ENCODE data around the gene GPRC5C. TPM values are rescaled to one million over a fixed set of nuclear protein-coding genes. Genes with fewer than 3 reads are reported as not detected.
"Not testable (repeated sequence)": the region's sequence is repeated elsewhere in the genome, so short reads cannot be mapped to it uniquely, and the experiment has no call there.

The GPRC5C gene
- total RNA-seq, 1 donor from 2014 or later = 38.7 TPM

- H3K27ac Mint-ChIP-seq = no peak overlapping the region
- H3K4me3 Mint-ChIP-seq = no peak overlapping the region
- DNase-seq (ENCODE audit: low spot score in 2 of 2, unreplicated experiment in 2 of 2) = no peak
- no peaks in the 10 kb centered on the region for H3K9me3 Mint-ChIP-seq
- H3K36me3 Mint-ChIP-seq = no peaks in the 10 kb centered on the region
- peaks cover 11% of the 10 kb centered on the region for H3K4me1 Mint-ChIP-seq
- no peaks in the 10 kb centered on the region for H3K27me3 Mint-ChIP-seq (ENCODE audit: low read depth)
- no peak for TF ChIP-seq CTCF (IDR thresholded peaks at IDR 0.05; ENCODE audit: unreplicated experiment)
Measured at GRCh38 chr17:74403512-74404137, 28.3 kb upstream of the GPRC5C start.

GRCh38 chr17:74404218-74404617 is 27.7 kb upstream of the GPRC5C start:
- TF ChIP-seq CTCF (IDR thresholded peaks at IDR 0.05; ENCODE audit: unreplicated experiment) = no peak
- no peak for DNase-seq (ENCODE audit: low spot score in 2 of 2, unreplicated experiment in 2 of 2)
- H3K27ac Mint-ChIP-seq = no peak overlapping the region
- H3K4me3 Mint-ChIP-seq = no peak overlapping the region
- peaks cover 11% of the 10 kb centered on the region for H3K4me1 Mint-ChIP-seq
- H3K9me3 Mint-ChIP-seq = no peaks in the 10 kb centered on the region
- no peaks in the 10 kb centered on the region for H3K36me3 Mint-ChIP-seq
- no peaks in the 10 kb centered on the region for H3K27me3 Mint-ChIP-seq (ENCODE audit: low read depth)

GRCh38 chr17:74404789-74405188 is 27.1 kb upstream of the GPRC5C start:
- Mint-ChIP-seq H3K4me3 (no peak overlapping the region), H3K27ac (no peak overlapping the region)

GRCh38 chr17:74405311-74405710 is 26.6 kb upstream of the GPRC5C start:
- not testable (repeated sequence) for H3K36me3 Mint-ChIP-seq; H3K27ac Mint-ChIP-seq; DNase-seq (ENCODE audit: low spot score in 2 of 2, unreplicated experiment in 2 of 2); H3K9me3 Mint-ChIP-seq; H3K27me3 Mint-ChIP-seq (ENCODE audit: low read depth); H3K4me3 Mint-ChIP-seq
- H3K4me1 Mint-ChIP-seq = peaks cover 11% of the 10 kb centered on the region

More at GRCh38 chr17:74404789-74405188, 27.1 kb upstream of the GPRC5C start:
- no peak for DNase-seq (ENCODE audit: low spot score in 2 of 2, unreplicated experiment in 2 of 2)
- Mint-ChIP-seq H3K4me1 (peaks cover 11% of the 10 kb centered on the region), H3K27me3 (ENCODE audit: low read depth) (no peaks in the 10 kb centered on the region), H3K36me3 (no peaks in the 10 kb centered on the region), H3K9me3 (no peaks in the 10 kb centered on the region)
- TF ChIP-seq CTCF (IDR thresholded peaks at IDR 0.05; ENCODE audit: unreplicated experiment) = no peak

GRCh38 chr17:74407384-74407783 is 24.5 kb upstream of the GPRC5C start:
- no peak for DNase-seq (ENCODE audit: low spot score in 2 of 2, unreplicated experiment in 2 of 2)
- no peak overlapping the region for H3K4me3 Mint-ChIP-seq
- peaks cover 11% of the 10 kb centered on the region for H3K4me1 Mint-ChIP-seq
- no peak overlapping the region for H3K27ac Mint-ChIP-seq
- no peak for TF ChIP-seq CTCF (IDR thresholded peaks at IDR 0.05; ENCODE audit: unreplicated experiment)
- no peaks in the 10 kb centered on the region for H3K27me3 Mint-ChIP-seq (ENCODE audit: low read depth)
- H3K9me3 Mint-ChIP-seq = peaks cover 5% of the 10 kb centered on the region
- H3K36me3 Mint-ChIP-seq = no peaks in the 10 kb centered on the region

GRCh38 chr17:74408262-74408661 is 23.6 kb upstream of the GPRC5C start:
- TF ChIP-seq CTCF (IDR thresholded peaks at IDR 0.05; ENCODE audit: unreplicated experiment) = no peak
- no peak overlapping the region for H3K4me3 Mint-ChIP-seq
- no peak overlapping the region for H3K27ac Mint-ChIP-seq
- H3K27me3 Mint-ChIP-seq (ENCODE audit: low read depth) = no peaks in the 10 kb centered on the region
- peaks cover 5% of the 10 kb centered on the region for H3K9me3 Mint-ChIP-seq
- no peak for DNase-seq (ENCODE audit: low spot score in 2 of 2, unreplicated experiment in 2 of 2)
- peaks cover 11% of the 10 kb centered on the region for H3K4me1 Mint-ChIP-seq
- no peaks in the 10 kb centered on the region for H3K36me3 Mint-ChIP-seq

All from mesothelial cell of epicardium (in vitro differentiated cells).